ENCODE data around the gene FHAD1. TPM values are rescaled to one million over a fixed set of nuclear protein-coding genes. Genes with fewer than 3 reads are reported as not detected.
A peak's percentile ranks its signal among the peaks of the same experiment; 100 is the strongest.

Gene FHAD1
- total RNA-seq, 1 donor: 0.72 TPM

GRCh38 chr1:15283526-15283925 is 36.5 kb downstream of the FHAD1 start:
- no peak overlapping the region for H2AFZ ChIP-seq (ENCODE audit: low read length)
- no peaks in the 10 kb centered on the region for H4K20me1 ChIP-seq (ENCODE audit: insufficient read depth, low read length)
- H3K27me3 ChIP-seq (ENCODE audit: insufficient read depth, low read length): no peaks in the 10 kb centered on the region
- H3K4me1 ChIP-seq (ENCODE audit: insufficient read depth, low read length): peaks cover 13% of the 10 kb centered on the region
- H3K4me2 ChIP-seq (ENCODE audit: insufficient read depth, low read length): no peak overlapping the region
- H3K9me3 ChIP-seq (ENCODE audit: low read depth, low read length): no peaks in the 10 kb centered on the region
- H3K36me3 ChIP-seq (ENCODE audit: insufficient read depth, low read length): no peaks in the 10 kb centered on the region
- DNase-seq (ENCODE audit: insufficient read length, low spot score, missing footprints): peak; percentile 93
- no peak overlapping the region for H3K27ac ChIP-seq (ENCODE audit: low read depth, low read length)
- no peak overlapping the region for H3K4me3 ChIP-seq (ENCODE audit: insufficient read depth, low read length)
- peak; percentile 45 for TF ChIP-seq CTCF (IDR thresholded peaks at IDR 0.05; ENCODE audit: extremely low read depth, low read depth, low read length)
- H3K79me2 ChIP-seq (ENCODE audit: insufficient read depth, low read length): no peaks in the 10 kb centered on the region

- H4K20me1 ChIP-seq (ENCODE audit: insufficient read depth, low read length): no peaks in the 10 kb centered on the region
- no peak overlapping the region for H3K27ac ChIP-seq (ENCODE audit: low read depth, low read length)
- no peaks in the 10 kb centered on the region for H3K79me2 ChIP-seq (ENCODE audit: insufficient read depth, low read length)
- no peak for TF ChIP-seq CTCF (IDR thresholded peaks at IDR 0.05; ENCODE audit: extremely low read depth, low read depth, low read length)
- H2AFZ ChIP-seq (ENCODE audit: low read length): no peak overlapping the region
- no peaks in the 10 kb centered on the region for H3K36me3 ChIP-seq (ENCODE audit: insufficient read depth, low read length)
- no peak for DNase-seq (ENCODE audit: insufficient read length, low spot score, missing footprints)
- H3K9me3 ChIP-seq (ENCODE audit: low read depth, low read length): peaks cover under 1% of the 10 kb centered on the region
- H3K27me3 ChIP-seq (ENCODE audit: insufficient read depth, low read length): no peaks in the 10 kb centered on the region
- H3K4me3 ChIP-seq (ENCODE audit: insufficient read depth, low read length): no peak overlapping the region
- H3K4me1 ChIP-seq (ENCODE audit: insufficient read depth, low read length): peaks cover 17% of the 10 kb centered on the region
- H3K4me2 ChIP-seq (ENCODE audit: insufficient read depth, low read length): no peak overlapping the region
Observed at GRCh38 chr1:15286452-15286851, 39.4 kb downstream of the FHAD1 start.

- peaks cover 17% of the 10 kb centered on the region for H3K4me1 ChIP-seq (ENCODE audit: insufficient read depth, low read length)
- TF ChIP-seq CTCF (IDR thresholded peaks at IDR 0.05; ENCODE audit: extremely low read depth, low read depth, low read length): no peak
- H3K27ac ChIP-seq (ENCODE audit: low read depth, low read length): no peak overlapping the region
Observed at GRCh38 chr1:15287035-15287979, 40.3 kb downstream of the FHAD1 start.

GRCh38 chr1:15288173-15288926 is 41.3 kb downstream of the FHAD1 start:
- Histone ChIP-seq H3K36me3 (ENCODE audit: insufficient read depth, low read length) (no peaks in the 10 kb centered on the region), H3K4me1 (ENCODE audit: insufficient read depth, low read length) (peaks cover 14% of the 10 kb centered on the region), H3K79me2 (ENCODE audit: insufficient read depth, low read length) (no peaks in the 10 kb centered on the region), H3K4me2 (ENCODE audit: insufficient read depth, low read length) (no peak overlapping the region), H3K27ac (ENCODE audit: low read depth, low read length) (no peak overlapping the region), H2AFZ (ENCODE audit: low read length) (no peak overlapping the region), H3K27me3 (ENCODE audit: insufficient read depth, low read length) (no peaks in the 10 kb centered on the region), H3K4me3 (ENCODE audit: insufficient read depth, low read length) (no peak overlapping the region), H3K9me3 (ENCODE audit: low read depth, low read length) (peaks cover 1% of the 10 kb centered on the region), H4K20me1 (ENCODE audit: insufficient read depth, low read length) (no peaks in the 10 kb centered on the region)
- DNase-seq (ENCODE audit: insufficient read length, low spot score, missing footprints): no peak
- TF ChIP-seq CTCF (IDR thresholded peaks at IDR 0.05; ENCODE audit: extremely low read depth, low read depth, low read length): no peak

More at GRCh38 chr1:15287035-15287979, 40.3 kb downstream of the FHAD1 start:
- Histone ChIP-seq H3K4me2 (ENCODE audit: insufficient read depth, low read length) (no peak overlapping the region), H3K79me2 (ENCODE audit: insufficient read depth, low read length) (no peaks in the 10 kb centered on the region), H2AFZ (ENCODE audit: low read length) (no peak overlapping the region), H3K27me3 (ENCODE audit: insufficient read depth, low read length) (no peaks in the 10 kb centered on the region), H3K9me3 (ENCODE audit: low read depth, low read length) (peaks cover 1% of the 10 kb centered on the region), H4K20me1 (ENCODE audit: insufficient read depth, low read length) (no peaks in the 10 kb centered on the region), H3K4me3 (ENCODE audit: insufficient read depth, low read length) (no peak overlapping the region), H3K36me3 (ENCODE audit: insufficient read depth, low read length) (no peaks in the 10 kb centered on the region)
- DNase-seq (ENCODE audit: insufficient read length, low spot score, missing footprints): no peak

Measured in osteoblast (primary cell).